ENCODE results near the gene SPINK5. TPM values are rescaled to one million over a fixed set of nuclear protein-coding genes. Genes with fewer than 3 reads are reported as not detected.

Gene SPINK5
- total RNA-seq, 1 experiment from 2014 or later: not detected

- Histone ChIP-seq H3K9ac (ENCODE audit: low read length) (no peak overlapping the region), H3K4me2 (ENCODE audit: low read length) (no peak overlapping the region), H3K36me3 (ENCODE audit: low read depth, low read length) (no peaks in the 10 kb centered on the region), H3K4me1 (ENCODE audit: insufficient read depth, low read length) (0 out of 2 replicates have a peak, but pooled peaks cover 5% of the 10 kb centered on the region), H3K9me3 (ENCODE audit: low read length) (no peaks in the 10 kb centered on the region), H2AFZ (ENCODE audit: low read length) (no peak overlapping the region), H3K9me2 (replicated peaks; ENCODE audit: low read length) (no peaks in the 10 kb centered on the region), H3K27ac (ENCODE audit: low read length) (no peak overlapping the region), H3K27me3 (ENCODE audit: low read length) (no peaks in the 10 kb centered on the region), H3K79me2 (ENCODE audit: low read length) (no peaks in the 10 kb centered on the region), H3K4me3 (ENCODE audit: low read length) (no peak overlapping the region), H4K20me1 (ENCODE audit: low read length) (no peaks in the 10 kb centered on the region), H3F3A (ENCODE audit: low read length, unreplicated experiment) (no peaks in the 10 kb centered on the region)
- peak; percentile 62 for DNase-seq
- CTCF ChIA-PET: no interaction called here
- BruUV-seq (replicated peaks): no TSS peak
- TF ChIP-seq EZH2phosphoT487 (IDR thresholded peaks at IDR 0.05; ENCODE audit: borderline replicate concordance, low read length) (no peak), EZH2 (IDR thresholded peaks at IDR 0.05; ENCODE audit: low read length, unreplicated experiment) (no peak), CTCF (conservative IDR thresholded peaks at IDR 0.05; ENCODE audit: low read depth, low read length) (no peak)
- intact Hi-C loops (cut with micrococcal nuclease): loop anchor here (1.0 kb wide), 2 partner anchors 12 to 269 kb away; no protein-coding TSS in a partner anchor
- peak; percentile 90 for ATAC-seq
- POLR2A ChIA-PET (ENCODE audit: unreplicated experiment): interaction anchor here (0.5 kb wide), 1 partner anchor 42 kb away, joined by 4 read pairs; no protein-coding TSS in a partner anchor
Observed at GRCh38 chr5:148104226-148104625, 40.4 kb downstream of the SPINK5 start.

GRCh38 chr5:148107608-148108007 lies 43.8 kb downstream of the SPINK5 start:
- intact Hi-C loops (cut with micrococcal nuclease): loop anchor here (1.0 kb wide), 3 partner anchors 158 to 250 kb away; no protein-coding TSS in a partner anchor
- no TSS peak for BruUV-seq (replicated peaks)
- H3K36me3 ChIP-seq (ENCODE audit: low read depth, low read length): no peaks in the 10 kb centered on the region
- H3F3A ChIP-seq (ENCODE audit: low read length, unreplicated experiment): no peaks in the 10 kb centered on the region
- no peak overlapping the region for H2AFZ ChIP-seq (ENCODE audit: low read length)
- H3K9me3 ChIP-seq (ENCODE audit: low read length): no peaks in the 10 kb centered on the region
- H3K9me2 ChIP-seq (replicated peaks; ENCODE audit: low read length): no peaks in the 10 kb centered on the region
- H3K4me2 ChIP-seq (ENCODE audit: low read length): no peak overlapping the region
- H3K79me2 ChIP-seq (ENCODE audit: low read length): no peaks in the 10 kb centered on the region
- ChIA-PET CTCF (interaction anchor here (0.6 to 1.0 kb wide), 4 partner anchors 17 to 250 kb away, joined by 3 to 15 read pairs (median 4); no protein-coding TSS in a partner anchor), POLR2A (ENCODE audit: unreplicated experiment) (no interaction called here)
- TF ChIP-seq EZH2phosphoT487 (IDR thresholded peaks at IDR 0.05; ENCODE audit: borderline replicate concordance, low read length) (no peak), CTCF (conservative IDR thresholded peaks at IDR 0.05; ENCODE audit: low read depth, low read length) (peak; percentile 80), EZH2 (IDR thresholded peaks at IDR 0.05; ENCODE audit: low read length, unreplicated experiment) (no peak)
- 0 out of 2 replicates have a peak, but pooled peaks cover 5% of the 10 kb centered on the region for H3K4me1 ChIP-seq (ENCODE audit: insufficient read depth, low read length)
- peak; percentile 69 for DNase-seq
- ATAC-seq: peak; percentile 67
- H3K27me3 ChIP-seq (ENCODE audit: low read length): no peaks in the 10 kb centered on the region
- no peak overlapping the region for H3K9ac ChIP-seq (ENCODE audit: low read length)
- H3K4me3 ChIP-seq (ENCODE audit: low read length): no peak overlapping the region
- no peak overlapping the region for H3K27ac ChIP-seq (ENCODE audit: low read length)
- H4K20me1 ChIP-seq (ENCODE audit: low read length): no peaks in the 10 kb centered on the region

- no peak overlapping the region for H3K4me3 ChIP-seq (ENCODE audit: low read length)
- no peak for DNase-seq
- H3F3A ChIP-seq (ENCODE audit: low read length, unreplicated experiment): no peaks in the 10 kb centered on the region
- H3K36me3 ChIP-seq (ENCODE audit: low read depth, low read length): no peaks in the 10 kb centered on the region
- no peak overlapping the region for H3K9ac ChIP-seq (ENCODE audit: low read length)
- H3K9me2 ChIP-seq (replicated peaks; ENCODE audit: low read length): no peaks in the 10 kb centered on the region
- TF ChIP-seq EZH2 (IDR thresholded peaks at IDR 0.05; ENCODE audit: low read length, unreplicated experiment): no peak
- TF ChIP-seq CTCF (conservative IDR thresholded peaks at IDR 0.05; ENCODE audit: low read depth, low read length): no peak
- no peak for TF ChIP-seq EZH2phosphoT487 (IDR thresholded peaks at IDR 0.05; ENCODE audit: borderline replicate concordance, low read length)
- no peaks in the 10 kb centered on the region for H4K20me1 ChIP-seq (ENCODE audit: low read length)
- no peak overlapping the region for H3K27ac ChIP-seq (ENCODE audit: low read length)
- no peak overlapping the region for H2AFZ ChIP-seq (ENCODE audit: low read length)
- H3K79me2 ChIP-seq (ENCODE audit: low read length): no peaks in the 10 kb centered on the region
- no peaks in the 10 kb centered on the region for H3K4me1 ChIP-seq (ENCODE audit: insufficient read depth, low read length)
- no peaks in the 10 kb centered on the region for H3K27me3 ChIP-seq (ENCODE audit: low read length)
- CTCF ChIA-PET: no interaction called here
- no TSS peak for BruUV-seq (replicated peaks)
- no peak overlapping the region for H3K4me2 ChIP-seq (ENCODE audit: low read length)
- no peak for ATAC-seq
- POLR2A ChIA-PET (ENCODE audit: unreplicated experiment): no interaction called here
- no peaks in the 10 kb centered on the region for H3K9me3 ChIP-seq (ENCODE audit: low read length)
- intact Hi-C loops (cut with micrococcal nuclease): no loop called here
Observed at GRCh38 chr5:148113243-148113642, 49.5 kb downstream of the SPINK5 start.
